Measurements from ENCODE around the gene OLA1.

- TF ChIP-seq EZH2 (IDR thresholded peaks at IDR 0.05) (no peak), POLR2AphosphoS5 (IDR thresholded peaks at IDR 0.05; ENCODE audit: borderline replicate concordance, low read depth, low read length) (no peak), FOXP2 (optimal IDR thresholded peaks at IDR 0.05; ENCODE audit: control extremely low read depth, extremely low read length, insufficient read depth) (no peak)
These were observed 171.4 kb downstream of the OLA1 start for GRCh38 chr2:174076975-174077374.

Data from SK-N-MC (cell line).